ENCODE data around the gene UGT1A4. TPM values are rescaled to one million over a fixed set of nuclear protein-coding genes. Genes with fewer than 3 reads are reported as not detected.

UGT1A4 gene
- polyA plus RNA-seq (2012; ENCODE audit: insufficient read depth, insufficient read length, low read depth): not detected

- Histone ChIP-seq H3K36me3 (no peaks in the 10 kb centered on the region), H3K27me3 (peaks cover 14% of the 10 kb centered on the region), H3K9me3 (no peaks in the 10 kb centered on the region), H3K4me3 (ENCODE audit: low read depth, low read length) (no peak within 1 kb of the TSS), H3K4me1 (no peaks in the 10 kb centered on the region; the same call in 1 of the 2 replicates)
- TF ChIP-seq CTCF (IDR thresholded peaks at IDR 0.05; ENCODE audit: low read depth, low read length): no peak
- DNase-seq: no peak
Observed at GRCh38 chr2:233718552-233718951, at the start of gene UGT1A4. TSS of gene UGT1A4 (plus strand) at chr2:233718736. CDS start at chr2:233718821, 85 bp downstream.

GRCh38 chr2:233671290-233672161 is 47.0 kb upstream of the UGT1A4 start, which contains the start of gene UGT1A9:
TSS of gene UGT1A9 (plus strand) at chr2:233671898. CDS start at chr2:233671935, 37 bp downstream.
- Histone ChIP-seq H3K4me1 (no peaks in the 10 kb centered on the region), H3K9me3 (no peaks in the 10 kb centered on the region), H3K4me3 (ENCODE audit: low read depth, low read length) (no peak within 1 kb of the TSS), H3K36me3 (no peaks in the 10 kb centered on the region), H3K27me3 (no peaks in the 10 kb centered on the region; the same call in 1 of the 2 replicates)
- no peak for DNase-seq
- TF ChIP-seq CTCF (IDR thresholded peaks at IDR 0.05; ENCODE audit: low read depth, low read length): no peak

GRCh38 chr2:233672886-233673285 is 45.6 kb upstream of the UGT1A4 start:
- no peak for TF ChIP-seq CTCF (IDR thresholded peaks at IDR 0.05; ENCODE audit: low read depth, low read length)
- Histone ChIP-seq H3K27me3 (no peaks in the 10 kb centered on the region; the same call in 1 of the 2 replicates), H3K4me3 (ENCODE audit: low read depth, low read length) (no peak overlapping the region), H3K36me3 (no peaks in the 10 kb centered on the region), H3K4me1 (no peaks in the 10 kb centered on the region), H3K9me3 (no peaks in the 10 kb centered on the region)
- DNase-seq: no peak

GRCh38 chr2:233673896-233674295 is 44.6 kb upstream of the UGT1A4 start:
- H3K36me3 ChIP-seq: no peaks in the 10 kb centered on the region
- DNase-seq: no peak
- no peaks in the 10 kb centered on the region for H3K9me3 ChIP-seq
- no peaks in the 10 kb centered on the region for H3K4me1 ChIP-seq
- H3K27me3 ChIP-seq: no peaks in the 10 kb centered on the region; the same call in 1 of the 2 replicates
- no peak for TF ChIP-seq CTCF (IDR thresholded peaks at IDR 0.05; ENCODE audit: low read depth, low read length)
- no peak overlapping the region for H3K4me3 ChIP-seq (ENCODE audit: low read depth, low read length)

- no peaks in the 10 kb centered on the region for H3K9me3 ChIP-seq
- no peaks in the 10 kb centered on the region for H3K36me3 ChIP-seq
- H3K4me3 ChIP-seq (ENCODE audit: low read depth, low read length): no peak overlapping the region
- no peaks in the 10 kb centered on the region for H3K4me1 ChIP-seq
- no peak for DNase-seq
- no peaks in the 10 kb centered on the region; the same call in 1 of the 2 replicates for H3K27me3 ChIP-seq
- no peak for TF ChIP-seq CTCF (IDR thresholded peaks at IDR 0.05; ENCODE audit: low read depth, low read length)
Observed at GRCh38 chr2:233674314-233674713, 44.2 kb upstream of the UGT1A4 start.

- H3K9me3 ChIP-seq: no peaks in the 10 kb centered on the region
- H3K4me3 ChIP-seq (ENCODE audit: low read depth, low read length): no peak overlapping the region
- no peaks in the 10 kb centered on the region; the same call in 1 of the 2 replicates for H3K27me3 ChIP-seq
- H3K4me1 ChIP-seq: no peaks in the 10 kb centered on the region
- peak; percentile 21 for TF ChIP-seq CTCF (IDR thresholded peaks at IDR 0.05; ENCODE audit: low read depth, low read length)
- DNase-seq: no peak
- no peaks in the 10 kb centered on the region for H3K36me3 ChIP-seq
Observed at GRCh38 chr2:233674995-233675394, 43.5 kb upstream of the UGT1A4 start.
